ENCODE measurements around the gene SYNJ2. TPM values are rescaled to one million over a fixed set of nuclear protein-coding genes. Genes with fewer than 3 reads are reported as not detected.

SYNJ2 gene
- total RNA-seq, 1 donor from 2014 or later: 31.8 TPM

DNA sequence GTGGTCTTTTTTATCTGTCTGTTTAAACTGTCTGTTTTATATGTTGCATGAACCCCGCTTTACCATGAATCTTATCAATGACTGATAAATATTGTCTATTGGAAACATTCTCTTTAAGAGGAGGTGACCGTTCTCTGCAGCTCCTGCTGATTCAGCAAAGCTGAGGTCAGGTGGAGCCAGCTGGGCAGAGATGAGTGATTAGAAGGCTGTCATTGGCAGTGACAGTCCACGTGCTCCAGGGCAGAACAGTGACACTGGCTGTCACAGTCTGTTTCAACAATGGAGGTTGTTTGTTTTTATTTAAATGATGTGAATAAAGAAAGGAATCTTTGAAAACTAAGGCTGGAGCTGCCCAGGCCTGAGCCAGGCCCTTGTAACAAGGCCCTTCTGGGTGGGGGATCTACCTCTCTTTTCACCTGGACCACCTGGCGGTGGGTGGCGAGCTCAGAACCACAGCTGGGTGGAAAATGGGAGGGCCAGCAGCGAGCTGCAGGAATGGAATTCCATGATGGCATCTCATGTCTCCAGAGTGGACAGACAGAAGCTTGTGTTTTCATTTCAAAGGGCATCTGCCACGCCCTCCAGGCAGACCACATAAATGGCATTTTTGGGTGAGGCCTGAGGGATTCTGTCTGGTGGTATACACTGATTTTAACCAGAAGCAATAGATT is 12.6 kb downstream of the SYNJ2 start:
- no peak overlapping the region for H3K4me2 ChIP-seq (ENCODE audit: low read length)
- no peak overlapping the region for H3K4me3 Mint-ChIP-seq (ENCODE audit: unreplicated experiment)
- DNase-seq (ENCODE audit: low read depth): no peak
- H3K9me3 ChIP-seq (ENCODE audit: insufficient read depth, low read depth, low read length): no peaks in the 10 kb centered on the region
- peaks cover 100% of the 10 kb centered on the region for H3K79me2 ChIP-seq (ENCODE audit: insufficient read depth, low read length)
- TF ChIP-seq EZH2 (IDR thresholded peaks at IDR 0.05; ENCODE audit: insufficient read depth, low read length): no peak
- TF ChIP-seq, protein P1, sequence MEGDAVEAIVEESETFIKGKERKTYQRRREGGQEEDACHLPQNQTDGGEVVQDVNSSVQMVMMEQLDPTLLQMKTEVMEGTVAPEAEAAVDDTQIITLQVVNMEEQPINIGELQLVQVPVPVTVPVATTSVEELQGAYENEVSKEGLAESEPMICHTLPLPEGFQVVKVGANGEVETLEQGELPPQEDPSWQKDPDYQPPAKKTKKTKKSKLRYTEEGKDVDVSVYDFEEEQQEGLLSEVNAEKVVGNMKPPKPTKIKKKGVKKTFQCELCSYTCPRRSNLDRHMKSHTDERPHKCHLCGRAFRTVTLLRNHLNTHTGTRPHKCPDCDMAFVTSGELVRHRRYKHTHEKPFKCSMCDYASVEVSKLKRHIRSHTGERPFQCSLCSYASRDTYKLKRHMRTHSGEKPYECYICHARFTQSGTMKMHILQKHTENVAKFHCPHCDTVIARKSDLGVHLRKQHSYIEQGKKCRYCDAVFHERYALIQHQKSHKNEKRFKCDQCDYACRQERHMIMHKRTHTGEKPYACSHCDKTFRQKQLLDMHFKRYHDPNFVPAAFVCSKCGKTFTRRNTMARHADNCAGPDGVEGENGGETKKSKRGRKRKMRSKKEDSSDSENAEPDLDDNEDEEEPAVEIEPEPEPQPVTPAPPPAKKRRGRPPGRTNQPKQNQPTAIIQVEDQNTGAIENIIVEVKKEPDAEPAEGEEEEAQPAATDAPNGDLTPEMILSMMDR (IDR thresholded peaks at IDR 0.05; ENCODE audit: insufficient read depth, low read depth, low read length): no peak
- no peaks in the 10 kb centered on the region for H3K27me3 Mint-ChIP-seq (ENCODE audit: low read depth, unreplicated experiment)
- FAIRE-seq: no peak
- H3K27ac ChIP-seq (ENCODE audit: low read depth, low read length): no peak overlapping the region
- H3K36me3 ChIP-seq (ENCODE audit: insufficient read depth, low read length): peaks cover 3% of the 10 kb centered on the region
- H4K20me1 ChIP-seq (ENCODE audit: insufficient read depth, low read length): peaks cover 90% of the 10 kb centered on the region
- H3K9ac ChIP-seq (ENCODE audit: low read length): no peak overlapping the region
- peak overlapping the region; percentile 63 for H3K27ac Mint-ChIP-seq (ENCODE audit: unreplicated experiment)
- H3K4me1 ChIP-seq (ENCODE audit: insufficient read depth, low read length): peaks cover 37% of the 10 kb centered on the region
- H3K4me3 ChIP-seq (ENCODE audit: insufficient read depth, low read depth, low read length): no peak overlapping the region
- H3K27me3 ChIP-seq (ENCODE audit: insufficient read depth, low read length): no peaks in the 10 kb centered on the region
- peaks cover 46% of the 10 kb centered on the region for H3K4me1 Mint-ChIP-seq (ENCODE audit: low read depth, unreplicated experiment)
- peaks cover 4% of the 10 kb centered on the region for H3K36me3 Mint-ChIP-seq (ENCODE audit: low read depth, unreplicated experiment)
- no peaks in the 10 kb centered on the region for H3K9me3 Mint-ChIP-seq (ENCODE audit: unreplicated experiment)
- H2AFZ ChIP-seq (ENCODE audit: low read depth, low read length): no peak overlapping the region

DNA sequence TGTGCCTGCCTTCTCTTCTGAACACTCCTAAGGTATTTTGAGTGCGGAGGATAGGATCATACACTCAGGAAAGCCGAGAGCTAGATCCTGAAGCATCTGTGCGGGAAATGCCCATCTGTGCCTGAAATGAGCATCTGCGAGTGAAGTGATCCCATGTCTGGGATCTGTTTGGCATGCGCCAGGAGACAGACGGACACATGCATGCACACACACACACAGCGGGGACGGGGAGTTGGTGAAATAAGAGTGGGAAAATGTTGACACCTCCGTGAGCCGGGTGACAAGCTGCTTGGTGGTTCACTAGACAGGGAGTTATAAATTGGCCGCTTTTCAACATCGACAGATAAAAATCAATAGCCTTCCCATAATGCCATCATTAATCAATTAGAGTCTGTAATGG is 13.8 kb downstream of the SYNJ2 start:
- Histone ChIP-seq H3K36me3 (ENCODE audit: insufficient read depth, low read length) (peaks cover 3% of the 10 kb centered on the region), H3K9me3 (ENCODE audit: insufficient read depth, low read depth, low read length) (no peaks in the 10 kb centered on the region), H3K4me1 (ENCODE audit: insufficient read depth, low read length) (peaks cover 25% of the 10 kb centered on the region), H3K27ac (ENCODE audit: low read depth, low read length) (no peak overlapping the region), H3K4me2 (ENCODE audit: low read length) (no peak overlapping the region), H3K9ac (ENCODE audit: low read length) (no peak overlapping the region), H2AFZ (ENCODE audit: low read depth, low read length) (no peak overlapping the region), H3K4me3 (ENCODE audit: insufficient read depth, low read depth, low read length) (no peak overlapping the region), H3K27me3 (ENCODE audit: insufficient read depth, low read length) (no peaks in the 10 kb centered on the region), H3K79me2 (ENCODE audit: insufficient read depth, low read length) (peaks cover 100% of the 10 kb centered on the region), H4K20me1 (ENCODE audit: insufficient read depth, low read length) (peaks cover 89% of the 10 kb centered on the region)
- Mint-ChIP-seq H3K4me3 (ENCODE audit: unreplicated experiment) (no peak overlapping the region), H3K36me3 (ENCODE audit: low read depth, unreplicated experiment) (peaks cover 2% of the 10 kb centered on the region), H3K27ac (ENCODE audit: unreplicated experiment) (peak overlapping the region; percentile 15), H3K27me3 (ENCODE audit: low read depth, unreplicated experiment) (no peaks in the 10 kb centered on the region), H3K4me1 (ENCODE audit: low read depth, unreplicated experiment) (peaks cover 41% of the 10 kb centered on the region), H3K9me3 (ENCODE audit: unreplicated experiment) (no peaks in the 10 kb centered on the region)
- TF ChIP-seq, protein P1 (IDR thresholded peaks at IDR 0.05; ENCODE audit: insufficient read depth, low read depth, low read length): no peak
- TF ChIP-seq EZH2 (IDR thresholded peaks at IDR 0.05; ENCODE audit: insufficient read depth, low read length): no peak
- FAIRE-seq (no peak), DNase-seq (ENCODE audit: low read depth) (no peak)

DNA sequence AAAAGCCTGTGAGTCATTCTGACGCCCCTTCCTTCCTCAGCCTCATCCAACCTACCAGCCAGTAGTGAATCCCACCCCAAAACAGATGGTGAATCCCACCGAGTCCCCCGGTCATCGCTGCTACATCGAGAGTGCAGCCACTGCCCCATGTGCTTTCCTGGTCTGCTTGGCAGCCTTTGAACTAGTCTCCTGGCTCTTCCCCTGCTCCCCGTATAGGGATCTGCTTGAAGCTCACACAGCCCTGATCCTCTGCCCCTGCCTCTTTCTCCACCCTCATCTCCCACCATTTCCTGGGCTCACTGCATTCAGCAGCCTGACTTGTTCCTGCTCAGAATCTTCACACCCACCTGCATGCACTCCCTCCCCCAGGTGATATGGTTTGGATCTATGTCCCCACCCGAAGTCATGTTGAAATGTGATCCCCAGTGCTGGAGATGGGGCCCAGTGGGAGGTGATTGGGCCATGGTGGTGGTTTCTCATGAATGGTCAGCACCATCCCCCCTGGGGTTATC is 14.6 kb downstream of the SYNJ2 start:
- H3K4me1 Mint-ChIP-seq (ENCODE audit: low read depth, unreplicated experiment): peaks cover 40% of the 10 kb centered on the region

More for the DNA sequence above, 14.6 kb downstream of the SYNJ2 start:
- TF ChIP-seq, protein P1 (IDR thresholded peaks at IDR 0.05; ENCODE audit: insufficient read depth, low read depth, low read length): no peak
- TF ChIP-seq EZH2 (IDR thresholded peaks at IDR 0.05; ENCODE audit: insufficient read depth, low read length): no peak
- Mint-ChIP-seq H3K9me3 (ENCODE audit: unreplicated experiment) (no peaks in the 10 kb centered on the region), H3K36me3 (ENCODE audit: low read depth, unreplicated experiment) (peaks cover 5% of the 10 kb centered on the region), H3K4me3 (ENCODE audit: unreplicated experiment) (peak overlapping the region; percentile 18), H3K27me3 (ENCODE audit: low read depth, unreplicated experiment) (no peaks in the 10 kb centered on the region), H3K27ac (ENCODE audit: unreplicated experiment) (no peak overlapping the region)
- no peaks in the 10 kb centered on the region for H3K9me3 ChIP-seq (ENCODE audit: insufficient read depth, low read depth, low read length)
- peaks cover 100% of the 10 kb centered on the region for H3K79me2 ChIP-seq (ENCODE audit: insufficient read depth, low read length)
- H3K4me1 ChIP-seq (ENCODE audit: insufficient read depth, low read length): peaks cover 20% of the 10 kb centered on the region
- no peak overlapping the region for H2AFZ ChIP-seq (ENCODE audit: low read depth, low read length)
- H3K27me3 ChIP-seq (ENCODE audit: insufficient read depth, low read length): no peaks in the 10 kb centered on the region
- peaks cover 87% of the 10 kb centered on the region for H4K20me1 ChIP-seq (ENCODE audit: insufficient read depth, low read length)
- H3K4me3 ChIP-seq (ENCODE audit: insufficient read depth, low read depth, low read length): no peak overlapping the region
- H3K4me2 ChIP-seq (ENCODE audit: low read length): no peak overlapping the region
- DNase-seq (ENCODE audit: low read depth): no peak
- H3K9ac ChIP-seq (ENCODE audit: low read length): no peak overlapping the region
- H3K27ac ChIP-seq (ENCODE audit: low read depth, low read length): no peak overlapping the region
- H3K36me3 ChIP-seq (ENCODE audit: insufficient read depth, low read length): peaks cover 3% of the 10 kb centered on the region
- no peak for FAIRE-seq

Measured in astrocyte (in vitro differentiated cells and primary cell).